Stimulated activated CD4-positive, alpha-beta T cell treated with anti-CD3 and anti-CD28 coated beads, Interleukin-1b, Interleukin-23, amount 100 ng/mL, for 4 hours (primary cell): Measurements from ENCODE around the gene MAFF.
"Not testable (repeated sequence)": the region's sequence is repeated elsewhere in the genome, so short reads cannot be mapped to it uniquely, and the experiment has no call there.

Experiments used
- DNase-seq, 2 donors: peaks; one replicate each; pipeline ENCODE4 v3.0.0-alpha.2; 2020; ENCODE audit warnings: low read depth in 2 of 2

Gene MAFF

DNA sequence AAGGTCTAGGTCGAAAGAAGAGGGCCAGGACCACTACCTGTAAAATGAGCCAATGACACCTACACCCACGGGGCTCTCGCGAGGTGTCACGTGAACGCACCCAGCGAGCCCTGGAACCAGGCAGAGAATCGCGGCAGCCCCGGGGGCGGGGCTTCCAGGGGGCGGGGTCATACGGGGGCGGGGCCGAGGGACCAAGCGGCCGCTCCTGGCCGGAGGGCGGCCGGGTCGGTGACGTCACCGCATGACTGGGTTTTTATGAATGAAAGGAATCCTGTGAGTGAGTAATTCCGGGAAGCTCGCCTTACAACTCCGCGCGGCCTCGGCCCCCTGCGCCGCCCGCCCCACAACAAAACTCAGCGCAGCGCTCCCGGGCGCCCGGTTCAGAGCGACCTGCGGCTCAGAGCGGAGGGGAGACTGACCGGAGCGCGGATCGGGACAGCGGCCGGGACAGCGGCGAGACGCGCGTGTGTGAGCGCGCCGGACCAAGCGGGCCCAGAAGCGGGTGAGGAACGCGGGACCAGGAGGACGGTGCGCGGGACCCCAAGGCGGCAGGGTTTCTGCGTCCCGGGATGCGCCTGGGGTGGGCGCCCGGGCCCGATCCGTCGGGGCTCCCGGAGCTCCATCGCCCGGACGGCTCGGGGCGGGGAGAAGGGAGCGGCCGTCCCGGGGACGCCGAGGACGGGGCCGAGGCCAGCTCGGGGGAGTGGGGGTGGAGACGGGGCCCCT is at the start of gene MAFF:
Gene MAFF (plus strand): TSS at position 284 of the 726 bp plus-strand sequence. CDS start 11,860 bp downstream, outside the sequence.
- peak; percentile 80 to 86 for DNase-seq

DNA sequence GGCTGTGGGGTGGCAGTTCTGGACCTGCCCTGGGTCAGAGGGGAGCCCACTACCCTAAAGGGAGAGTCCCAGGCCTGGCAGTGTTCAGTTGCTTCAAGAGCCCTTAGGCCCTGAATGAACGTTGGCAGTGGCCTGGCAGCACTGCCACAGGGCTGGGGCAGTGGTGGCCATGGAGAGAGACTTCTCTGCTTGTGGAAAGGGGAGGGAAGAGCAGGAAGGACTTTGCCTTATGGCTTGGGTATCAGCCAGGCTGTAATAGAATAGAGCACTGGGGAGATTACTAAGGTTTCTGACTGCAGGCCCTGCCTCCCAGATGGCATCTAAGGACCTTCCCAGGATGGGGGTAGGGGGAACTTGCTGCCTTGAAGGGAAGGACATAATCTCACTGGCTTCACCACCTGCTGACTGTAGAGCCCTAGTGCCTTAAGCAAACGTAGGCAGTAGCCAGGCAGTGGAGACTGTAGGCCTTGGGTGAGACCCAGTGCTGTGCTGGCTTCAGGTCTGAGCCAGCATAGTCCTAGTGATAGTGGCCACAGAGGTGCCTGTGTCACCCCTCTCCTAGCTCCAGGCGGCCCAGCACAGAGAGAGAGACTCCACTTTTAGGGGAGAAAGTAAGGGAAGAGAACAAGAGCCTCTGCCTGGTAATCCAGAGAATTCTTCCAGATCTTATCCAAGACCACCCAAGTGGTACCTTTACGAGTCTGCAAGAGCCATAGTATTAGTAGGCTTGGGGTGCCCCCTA is 47.8 kb upstream of the MAFF start:
- no peak for DNase-seq

DNA sequence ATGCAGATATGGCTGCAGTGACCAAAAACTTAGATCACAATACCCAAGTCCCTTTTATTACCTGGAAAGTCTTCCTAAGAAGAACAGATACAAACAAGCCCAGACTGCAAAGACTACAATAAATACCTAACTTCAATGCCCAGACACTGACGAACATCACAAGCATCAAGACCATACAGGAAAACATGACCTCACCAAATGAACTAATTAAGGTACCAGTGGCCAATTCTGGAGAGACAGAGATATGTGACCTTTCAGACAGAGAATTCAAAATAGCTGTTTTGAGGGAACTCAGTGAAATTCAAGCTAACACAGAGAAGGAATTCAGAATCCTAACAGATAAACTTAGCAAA is 47.3 kb upstream of the MAFF start:
- DNase-seq, result not testable (repeated sequence)

DNA sequence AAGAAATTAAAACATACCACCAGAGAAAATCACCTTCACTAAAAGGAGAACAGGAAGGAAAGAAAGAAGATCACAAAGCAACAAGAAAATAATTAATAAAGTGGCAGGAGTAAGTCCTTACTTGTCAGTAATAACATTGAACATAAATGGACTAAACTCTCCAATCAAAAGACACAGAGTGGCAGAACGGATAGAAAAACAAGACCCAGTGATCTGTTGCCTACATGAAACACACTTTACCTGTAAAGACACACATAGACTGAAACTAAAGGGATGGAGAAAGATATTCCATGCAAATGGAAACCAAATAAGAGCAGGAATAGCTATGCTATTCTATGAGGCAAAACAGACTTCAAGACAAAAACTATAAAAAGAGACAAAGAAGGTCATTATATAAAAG is 46.1 kb upstream of the MAFF start:
- DNase-seq, result no peak

DNA sequence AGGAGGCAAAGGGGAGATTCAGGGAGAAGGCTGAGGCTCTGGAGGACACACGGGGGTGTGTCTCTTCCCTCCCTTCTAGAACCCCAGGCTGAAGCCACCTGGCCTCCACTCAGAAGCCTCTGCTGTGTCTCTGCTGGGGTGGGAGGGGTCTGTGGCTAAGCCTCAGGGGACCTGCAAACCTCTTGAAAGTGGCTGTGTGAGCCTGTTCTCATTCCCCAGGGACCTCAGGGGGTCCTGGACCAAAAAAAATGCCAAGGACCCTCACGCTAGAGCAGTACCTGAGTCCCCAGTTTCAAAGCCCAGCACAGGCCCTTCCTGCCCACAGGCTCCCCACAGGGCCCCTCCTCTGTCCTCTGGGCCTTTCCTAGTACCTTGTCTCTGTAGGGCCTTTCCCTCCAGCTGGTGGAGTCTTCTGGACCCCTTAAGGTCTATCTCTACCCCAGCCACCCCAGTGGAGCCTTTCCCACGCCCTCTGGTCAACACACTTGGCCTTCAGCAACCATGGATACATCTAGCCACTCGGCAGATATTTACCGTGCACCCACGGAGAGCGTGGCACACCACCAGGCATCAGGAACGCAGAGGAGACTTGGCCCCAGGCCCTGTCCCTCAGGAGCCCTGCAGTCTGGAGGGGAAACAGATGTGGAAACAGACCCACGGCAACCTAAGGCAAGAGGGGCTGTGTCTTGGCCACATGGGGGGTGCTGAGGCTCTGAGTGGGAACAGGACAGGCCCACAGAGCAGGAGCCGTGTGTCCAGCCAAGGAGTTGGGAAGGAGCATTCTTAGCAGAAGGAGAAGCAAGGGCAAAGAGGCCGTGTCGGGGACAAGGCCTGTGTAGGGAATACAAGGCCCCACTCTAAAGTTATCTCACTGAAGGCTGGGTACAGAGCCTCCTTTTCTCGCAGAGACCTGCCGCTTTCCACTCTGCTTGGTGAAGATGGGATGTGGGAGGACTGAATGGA is 38.6 kb upstream of the MAFF start:
- DNase-seq, result no peak

DNA sequence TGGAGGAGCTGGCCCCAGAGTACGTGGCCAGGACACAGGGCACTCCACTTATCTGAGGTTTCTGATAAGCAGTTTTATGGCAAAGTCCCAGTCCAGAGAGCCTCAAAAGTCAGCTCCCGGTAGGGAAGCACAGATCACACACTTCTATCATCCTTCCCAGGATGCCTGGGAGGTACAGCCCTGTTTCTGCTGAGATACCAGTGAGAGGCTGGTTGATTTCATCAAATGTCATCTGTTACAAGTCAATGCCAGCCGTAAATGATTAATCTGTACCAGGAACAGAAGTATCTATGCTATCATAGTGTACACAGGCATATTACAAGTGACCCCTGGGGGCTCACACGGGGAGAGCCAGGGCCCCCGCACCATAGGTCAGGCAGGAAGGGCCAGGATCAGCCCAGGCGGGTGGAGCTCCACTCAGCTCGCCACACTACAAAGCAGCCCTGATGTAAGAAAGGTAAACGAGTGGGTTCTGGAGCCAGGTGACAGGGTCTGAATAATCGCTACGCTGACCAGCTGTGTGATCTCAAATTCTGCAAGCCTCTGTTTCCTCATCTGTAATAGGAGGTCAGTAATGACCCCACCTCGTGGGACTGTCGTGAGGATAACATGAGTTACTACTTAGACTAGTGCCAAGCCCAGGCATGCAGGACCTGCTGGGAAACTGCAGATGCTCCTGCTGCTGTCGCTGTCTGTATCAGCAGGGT is 37.8 kb upstream of the MAFF start:
- DNase-seq, result no peak

DNA sequence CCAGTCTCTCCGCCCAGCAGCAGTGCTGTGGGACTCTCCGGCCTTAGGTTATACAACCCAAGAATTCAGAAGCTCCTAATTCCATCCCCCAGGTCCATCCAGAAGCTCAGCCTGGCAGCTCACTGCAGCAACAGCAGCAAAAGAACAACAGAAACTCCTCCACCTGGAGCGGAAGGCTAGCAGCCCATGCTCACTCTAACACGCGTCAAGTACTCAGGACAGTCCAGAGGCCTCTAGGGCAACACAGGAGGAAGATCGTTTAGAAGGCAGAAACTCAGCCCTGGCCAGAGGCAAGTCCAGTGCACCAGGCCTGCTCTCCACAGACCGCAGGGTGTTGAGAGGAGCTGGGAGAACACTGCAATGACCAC is 37.3 kb upstream of the MAFF start:
- DNase-seq, result no peak

DNA sequence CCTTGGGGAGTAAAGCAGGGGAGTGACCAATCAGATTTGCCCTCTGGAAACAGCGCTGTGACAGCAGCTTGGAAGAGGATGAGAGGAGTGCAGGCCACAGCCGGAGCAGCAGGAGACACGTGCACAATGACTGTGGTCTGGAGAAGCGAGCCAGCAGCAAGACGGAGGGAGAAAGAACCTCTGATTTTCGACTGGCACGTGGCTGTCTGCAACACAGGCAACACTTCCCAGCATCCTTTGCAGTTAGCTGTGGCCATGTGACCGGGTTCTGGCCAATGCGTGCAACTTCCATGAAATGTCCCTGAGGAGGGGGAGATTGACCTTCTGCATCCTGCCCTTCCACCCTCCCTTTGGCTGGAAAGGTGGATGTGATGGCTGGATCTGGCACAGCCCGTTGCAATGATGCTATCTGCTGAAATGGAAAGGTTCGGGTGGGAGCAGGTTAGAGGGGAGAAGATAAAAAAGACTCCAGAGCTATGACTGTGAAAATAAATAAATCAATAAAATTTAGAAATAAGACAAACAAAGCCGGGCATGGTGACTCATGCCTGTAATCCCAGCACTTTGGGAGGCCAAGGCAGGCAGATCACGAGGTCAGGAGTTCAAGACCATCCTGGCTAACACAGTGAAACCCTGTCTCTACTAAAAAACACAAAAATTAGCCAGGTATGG is 35.7 kb upstream of the MAFF start:
- no peak for DNase-seq

DNA sequence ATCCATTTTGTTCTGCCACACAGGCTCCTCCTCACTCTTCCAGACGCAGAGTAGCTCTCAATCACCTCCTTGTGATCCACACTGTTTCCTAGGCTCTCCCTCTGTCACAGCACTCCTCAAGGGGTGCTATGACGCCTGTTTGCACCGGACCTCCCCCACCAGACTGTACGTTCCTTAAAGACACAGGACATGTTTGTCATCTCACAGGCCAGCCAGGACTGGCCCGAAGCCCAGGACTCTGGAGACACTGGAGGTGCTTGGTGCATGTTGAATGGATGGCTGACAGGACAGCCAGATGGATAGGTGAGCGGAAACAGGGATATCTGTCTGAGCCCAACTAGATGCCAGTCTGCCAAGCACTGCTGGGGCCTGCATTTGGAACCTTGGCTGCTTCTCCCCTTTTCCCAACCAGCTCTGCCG is 33.8 kb upstream of the MAFF start:
- DNase-seq, result no peak

DNA sequence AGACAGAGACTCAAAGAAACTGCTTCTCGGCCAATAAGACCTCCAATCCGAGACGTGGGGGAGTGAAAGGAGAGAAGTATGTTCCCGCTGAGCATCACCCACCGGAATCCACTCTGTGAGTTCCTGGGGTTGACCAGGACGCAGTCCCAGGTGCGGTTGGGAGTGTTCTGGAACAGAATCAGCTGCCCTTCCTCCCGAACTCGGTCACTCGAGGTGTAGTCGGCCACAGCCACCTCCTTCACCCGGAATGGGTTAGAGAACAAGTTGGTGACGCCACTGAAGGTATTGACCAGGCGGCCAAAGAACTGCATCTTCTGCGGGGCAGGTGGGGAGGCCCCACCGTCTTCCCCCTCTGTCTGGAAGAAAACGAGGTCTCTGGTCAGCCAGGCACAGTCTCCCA is 32.7 kb upstream of the MAFF start:
- no peak for DNase-seq

DNA sequence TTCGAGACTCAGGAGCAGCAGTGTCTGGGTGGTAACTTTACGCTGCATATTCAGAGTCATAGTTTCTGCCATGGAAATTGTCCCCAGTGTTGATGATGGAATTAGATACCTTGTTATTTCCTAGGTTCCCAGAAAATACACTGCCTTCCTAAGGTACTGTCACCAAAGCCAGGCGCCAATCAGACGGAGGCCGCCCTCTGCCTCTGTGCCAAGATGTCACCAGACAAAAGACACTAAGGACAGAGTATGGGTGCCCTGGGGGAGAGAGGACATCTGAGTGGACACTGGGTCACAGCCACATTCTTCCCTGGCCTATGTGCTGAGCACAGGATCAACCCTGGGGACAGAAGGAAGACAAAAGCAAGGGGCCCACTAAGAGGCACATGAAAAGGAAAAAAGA is 31.3 kb upstream of the MAFF start:
- DNase-seq, result no peak

DNA sequence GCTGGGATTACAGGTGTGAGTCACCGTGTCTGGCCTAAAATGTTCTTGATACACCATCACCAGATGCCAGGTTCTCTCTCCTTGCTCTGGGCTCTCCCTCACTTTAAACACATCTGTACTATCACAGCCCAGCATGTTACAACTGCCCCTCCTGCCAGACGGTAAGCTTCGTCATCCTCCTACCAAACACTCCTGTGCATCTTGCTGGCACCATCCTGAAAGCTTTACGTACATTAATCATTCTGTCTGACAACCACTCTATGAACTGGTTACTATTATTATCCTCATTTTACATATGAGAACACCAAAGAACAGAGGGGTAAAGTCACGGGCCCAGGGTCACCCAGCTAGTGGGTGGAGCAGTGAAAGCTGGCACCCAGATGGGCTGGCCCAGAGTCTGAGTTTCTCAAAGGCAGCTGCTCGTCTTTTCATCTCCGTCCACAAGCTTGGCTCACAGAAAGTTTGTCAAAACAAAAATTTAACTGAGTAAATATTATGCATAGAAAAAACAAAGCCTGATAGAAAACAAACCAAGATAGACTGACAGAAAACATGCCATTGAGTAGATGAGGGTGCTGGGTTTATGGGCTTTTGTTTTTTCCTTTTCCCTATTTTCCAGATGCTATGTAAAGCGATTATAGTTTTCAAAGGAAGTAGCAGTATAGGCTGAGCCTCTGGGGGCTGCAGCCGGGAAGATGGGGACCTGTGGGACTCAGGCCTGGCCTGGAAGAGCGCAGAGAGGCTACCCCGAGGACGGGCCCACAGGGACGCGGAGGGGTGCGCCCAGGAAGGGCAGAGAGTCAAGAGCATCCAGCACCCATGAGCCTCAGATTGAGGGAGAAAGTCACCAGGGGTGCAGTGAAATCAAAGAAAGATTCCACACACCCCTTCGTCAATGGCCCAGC is 29.6 kb upstream of the MAFF start:
- DNase-seq, result no peak

DNA sequence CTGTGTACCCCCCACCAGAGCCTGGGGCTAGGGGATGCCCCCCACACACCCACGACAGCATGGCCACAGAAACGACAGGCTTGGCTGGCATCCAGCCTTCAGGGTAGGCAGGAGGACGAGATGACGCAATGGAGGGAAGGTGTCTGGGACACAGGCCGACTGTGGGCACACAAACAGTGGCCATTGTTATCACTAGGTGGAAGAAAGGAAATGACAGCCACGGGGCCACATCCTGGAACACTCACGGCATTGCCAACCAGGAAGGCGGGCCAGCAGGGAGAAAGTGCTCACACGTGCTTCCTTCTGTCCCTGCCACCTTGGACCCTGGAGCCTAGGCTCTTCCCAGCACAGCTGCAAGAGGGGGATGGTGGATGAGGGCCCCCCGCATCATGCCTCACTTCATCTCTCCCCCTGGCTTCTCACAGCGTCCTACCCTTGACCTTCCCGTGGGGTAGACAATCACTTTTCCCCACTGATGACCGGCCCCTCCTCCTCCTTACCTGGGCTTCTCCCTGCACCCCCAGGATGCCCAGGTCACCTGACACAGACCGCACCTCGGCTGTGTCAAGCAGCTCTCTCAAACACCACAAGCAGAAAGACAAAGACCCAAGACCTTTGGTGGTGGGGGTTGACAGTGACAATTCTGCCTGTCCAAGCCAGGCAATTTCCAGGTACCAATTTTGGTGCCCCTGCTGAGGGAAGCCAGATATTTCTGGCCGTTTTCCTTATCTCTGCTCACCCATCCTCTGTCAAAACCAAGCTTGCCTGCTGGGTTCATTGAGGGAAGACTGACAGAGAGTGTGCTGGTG is 28.8 kb upstream of the MAFF start:
- DNase-seq, result no peak

DNA sequence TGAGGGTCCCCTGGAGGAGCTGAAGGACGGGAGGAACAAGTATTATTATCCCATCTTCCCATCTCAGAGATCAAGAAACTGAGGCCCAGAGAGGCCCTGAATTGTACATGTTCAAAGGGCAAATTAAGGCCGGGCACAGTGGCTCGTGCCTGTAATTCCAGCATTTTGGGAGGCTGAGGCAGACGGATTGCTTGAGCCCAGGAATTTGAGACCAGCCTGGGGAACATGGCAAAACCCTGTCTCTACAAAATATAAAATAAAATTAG is 28.2 kb upstream of the MAFF start:
- DNase-seq, result no peak

DNA sequence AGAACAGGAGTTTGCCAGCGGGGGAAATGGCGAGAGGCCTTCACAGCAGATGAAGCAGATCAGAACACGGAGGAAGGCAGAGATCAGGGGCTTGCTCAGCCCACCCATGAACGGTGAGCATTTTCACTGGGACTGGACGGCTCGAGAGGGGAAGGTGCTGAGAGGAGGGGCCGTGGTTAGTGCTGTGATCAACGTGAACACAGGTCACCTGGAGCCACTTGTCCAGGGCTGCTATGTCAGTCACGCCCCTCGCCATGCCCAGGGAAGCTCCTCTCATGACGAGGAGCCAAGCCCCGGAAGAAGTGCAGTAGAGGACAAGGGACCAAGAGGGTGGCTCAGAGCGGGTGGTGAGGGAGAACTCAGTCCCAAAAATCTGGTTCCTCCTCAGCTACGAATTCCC is 27.2 kb upstream of the MAFF start:
- DNase-seq, result no peak

DNA sequence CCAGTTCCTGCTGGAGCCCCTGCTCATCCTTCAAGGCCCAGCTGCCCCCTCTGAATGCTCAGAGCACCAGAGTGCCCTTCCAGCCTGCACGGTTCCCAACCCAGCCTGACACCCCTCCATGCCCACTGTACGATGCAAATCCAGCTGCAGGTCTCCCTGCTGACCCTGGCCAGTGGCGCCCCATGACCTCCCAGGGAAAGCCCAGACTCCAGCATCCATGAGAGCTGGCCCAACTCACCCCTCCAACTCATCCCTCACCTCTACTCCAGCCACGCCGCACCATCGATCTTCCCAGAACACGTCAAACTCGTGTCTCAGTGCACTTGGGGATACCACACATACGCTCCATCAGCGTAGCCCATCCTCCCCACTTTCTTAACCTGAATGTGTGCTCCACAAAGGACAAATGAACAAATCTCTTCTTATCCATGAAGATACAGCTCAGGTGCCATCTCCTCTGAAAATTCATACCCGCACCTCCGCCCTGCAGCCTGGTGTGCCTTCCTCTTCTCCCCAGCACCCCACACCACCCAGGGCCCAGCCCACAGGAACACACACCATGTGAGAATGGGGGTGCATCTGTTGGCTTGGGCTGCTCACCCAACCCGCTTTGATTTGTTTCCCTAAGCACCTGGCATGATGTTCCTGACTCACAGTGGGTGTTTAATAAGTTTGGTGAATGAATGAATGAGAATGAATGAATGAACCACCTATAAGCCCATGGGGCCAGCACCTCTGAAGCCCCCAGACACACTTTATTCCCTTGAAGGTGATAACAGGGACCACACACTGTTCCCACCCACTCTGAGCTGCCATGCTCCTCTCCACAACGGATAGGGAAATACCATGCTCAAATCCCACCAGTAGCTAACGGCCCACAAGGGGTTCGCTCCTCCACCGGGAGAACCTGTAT is 26.3 kb upstream of the MAFF start:
- DNase-seq, result no peak

DNA sequence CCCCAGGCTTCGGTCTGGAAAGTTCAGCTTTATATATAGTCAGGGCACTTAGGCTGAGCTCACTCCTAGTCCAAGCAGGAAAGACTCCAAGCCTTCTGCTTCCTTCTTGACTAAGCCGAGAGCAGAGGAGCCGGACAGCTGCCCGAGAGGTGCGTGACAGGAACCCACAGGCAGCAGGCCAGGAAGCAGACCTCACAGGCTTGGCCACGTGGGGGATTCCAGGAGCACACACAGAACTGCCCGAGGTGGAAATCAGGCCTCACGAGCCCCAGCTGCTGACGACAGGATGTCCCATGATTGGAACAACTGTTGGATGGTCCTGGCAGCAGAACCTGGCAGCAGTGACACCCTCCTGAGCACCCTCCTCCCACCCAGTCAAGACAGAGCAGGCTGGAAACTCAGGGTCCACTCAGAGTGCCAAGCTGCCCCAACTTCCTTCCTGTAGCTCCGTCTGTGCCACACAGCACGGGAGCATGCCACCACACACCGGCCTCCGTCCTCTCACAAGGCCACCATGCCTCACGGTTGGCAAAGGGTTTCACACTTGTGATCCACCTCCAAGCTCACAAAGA is 25.5 kb upstream of the MAFF start:
- peak in 1 of 2 donors; percentile 31 for DNase-seq

DNA sequence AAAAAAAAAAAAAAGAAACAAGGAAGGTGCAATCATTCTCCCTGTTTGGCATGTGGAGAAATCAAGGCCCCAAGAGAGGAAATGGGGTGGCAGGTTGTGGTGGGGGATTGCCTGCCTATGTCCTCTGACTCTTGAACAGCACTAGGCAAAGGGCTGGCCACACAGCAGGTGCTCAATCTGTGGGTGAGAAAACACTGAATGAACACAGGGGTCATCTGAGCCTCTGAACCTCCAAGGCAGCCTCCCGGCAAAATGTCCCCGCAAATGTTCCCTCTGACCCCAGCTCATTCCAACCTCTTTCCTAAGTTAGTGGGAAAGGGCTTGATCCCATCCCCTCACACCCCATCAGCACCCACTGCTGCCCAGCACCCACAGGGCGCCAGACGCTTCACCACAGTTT is 24.8 kb upstream of the MAFF start:
- no peak for DNase-seq
